Measurements from ENCODE around the gene SORD. TPM values are rescaled to one million over a fixed set of nuclear protein-coding genes. Genes with fewer than 3 reads are reported as not detected.

SORD gene
- total and polyA plus RNA-seq, 9 of the 15 experiments (the other 6 are each of a cell fraction or from before 2014, with no cell fraction given), result 5.9 to 79.2 (median 29.6) TPM

DNA sequence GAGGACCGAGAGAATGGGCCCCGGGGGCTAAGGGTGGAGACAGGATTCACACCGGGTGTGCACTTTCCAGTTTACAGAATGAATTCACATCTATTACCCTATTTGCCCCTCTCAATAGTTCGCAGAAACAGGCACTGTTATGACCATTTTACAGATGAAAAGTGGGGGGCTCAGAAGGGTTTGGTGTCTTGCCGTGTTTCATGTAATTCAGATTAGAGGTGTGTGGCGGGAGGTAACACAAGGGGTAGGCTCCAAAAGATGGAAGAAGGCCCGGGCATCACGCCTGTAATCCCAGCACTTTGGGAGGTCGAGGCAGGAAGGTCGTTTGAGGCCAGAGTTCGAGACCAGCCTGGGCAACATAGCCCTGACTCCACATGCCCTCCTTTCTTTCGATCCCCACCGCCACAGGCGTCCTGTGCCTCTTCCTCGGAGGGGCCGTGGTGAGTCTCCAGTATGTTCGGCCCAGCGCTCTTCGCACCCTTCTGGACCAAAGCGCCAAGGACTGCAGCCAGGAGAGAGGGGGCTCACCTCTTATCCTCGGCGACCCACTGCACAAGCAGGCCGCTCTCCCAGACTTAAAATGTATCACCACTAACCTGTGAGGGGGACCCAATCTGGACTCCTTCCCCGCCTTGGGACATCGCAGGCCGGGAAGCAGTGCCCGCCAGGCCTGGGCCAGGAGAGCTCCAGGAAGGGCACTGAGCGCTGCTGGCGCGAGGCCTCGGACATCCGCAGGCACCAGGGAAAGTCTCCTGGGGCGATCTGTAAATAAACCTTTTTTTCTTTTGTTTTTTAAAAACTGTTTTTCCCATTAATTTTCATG lies 94.5 kb downstream of the SORD start:
- Histone ChIP-seq H2AFZ (ENCODE audit: low read depth, low read length) (peak overlapping the region; percentile 60), H3K9me1 (ENCODE audit: control insufficient read depth, insufficient read depth, low read length) (no peaks in the 10 kb centered on the region), H3K36me3 (ENCODE audit: control insufficient read depth, insufficient read depth, low read length) (no peaks in the 10 kb centered on the region), H3K9me3 (replicated peaks; ENCODE audit: control insufficient read depth, insufficient read depth, low read depth, low read length) (no peaks in the 10 kb centered on the region), H3K9ac (ENCODE audit: insufficient read depth in 1 of 2, low read depth in 2 of 2, low read length in 2 of 2) (no peak overlapping the region), H3K79me2 (ENCODE audit: control insufficient read depth, insufficient read depth, low read length) (no peaks in the 10 kb centered on the region), H4K20me1 (replicated peaks; ENCODE audit: control insufficient read depth, insufficient read depth, low read length) (no peaks in the 10 kb centered on the region), H3K27ac (ENCODE audit: extremely low read depth, low read depth, low read length) (no peak overlapping the region), H3K4me3 (no peak overlapping the region), H3K4me2 (ENCODE audit: insufficient read depth, low read length) (peak overlapping the region; percentile 10; the same call in 1 of the 2 replicates), H3K4me1 (replicated peaks in 1 of 2; ENCODE audit: control insufficient read depth in 2 of 2, insufficient read depth in 2 of 2, low read length in 2 of 2) (peaks cover 0 to 30% of the 10 kb centered on the region in 2 experiments; a peak in 3 of 5 replicates), H3K27me3 (ENCODE audit: control insufficient read depth in 2 of 2, insufficient read depth in 2 of 2, low read length in 2 of 2) (peaks cover 6 to 42% of the 10 kb centered on the region in 2 experiments; a peak in 4 of 5 replicates)
- ChIA-PET POLR2A (interaction anchor here (0.8 to 1.3 kb wide), 3 partner anchors 7 to 34 kb away, joined by 3 to 7 read pairs (median 3); no protein-coding TSS in a partner anchor), CTCF (ENCODE audit: low intra/inter-chr PET ratio) (interaction anchor here (0.6 to 1.3 kb wide), 4 partner anchors 72 to 553 kb away, joined by 3 to 4 read pairs (median 3); no protein-coding TSS in a partner anchor)
- DNase-seq (ENCODE audit: extremely low read depth in 1 of 4, low spot score in 3 of 4) (no peak), FAIRE-seq (no peak), ATAC-seq (peak; percentile 30)
- WGBS (ENCODE audit: insufficient coverage, low coverage, missing lambda C conversion rate), result 64% methylated on average over 29 of the region's 33 CpGs
- intact Hi-C loops (cut with micrococcal nuclease) (loop anchor here (2.0 kb wide), 2 partner anchors 77 to 151 kb away; no protein-coding TSS in a partner anchor), in situ Hi-C loops (cut with MboI) (loop anchor here (25.0 kb wide), 1 partner anchor 155 kb away; the partner anchor contains the start of gene TERB2)
- BruUV-seq (replicated peaks), result no TSS peak
- TF ChIP-seq, protein P1, sequence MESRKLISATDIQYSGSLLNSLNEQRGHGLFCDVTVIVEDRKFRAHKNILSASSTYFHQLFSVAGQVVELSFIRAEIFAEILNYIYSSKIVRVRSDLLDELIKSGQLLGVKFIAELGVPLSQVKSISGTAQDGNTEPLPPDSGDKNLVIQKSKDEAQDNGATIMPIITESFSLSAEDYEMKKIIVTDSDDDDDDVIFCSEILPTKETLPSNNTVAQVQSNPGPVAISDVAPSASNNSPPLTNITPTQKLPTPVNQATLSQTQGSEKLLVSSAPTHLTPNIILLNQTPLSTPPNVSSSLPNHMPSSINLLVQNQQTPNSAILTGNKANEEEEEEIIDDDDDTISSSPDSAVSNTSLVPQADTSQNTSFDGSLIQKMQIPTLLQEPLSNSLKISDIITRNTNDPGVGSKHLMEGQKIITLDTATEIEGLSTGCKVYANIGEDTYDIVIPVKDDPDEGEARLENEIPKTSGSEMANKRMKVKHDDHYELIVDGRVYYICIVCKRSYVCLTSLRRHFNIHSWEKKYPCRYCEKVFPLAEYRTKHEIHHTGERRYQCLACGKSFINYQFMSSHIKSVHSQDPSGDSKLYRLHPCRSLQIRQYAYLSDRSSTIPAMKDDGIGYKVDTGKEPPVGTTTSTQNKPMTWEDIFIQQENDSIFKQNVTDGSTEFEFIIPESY (CRISPR knock-in tag; IDR thresholded peaks at IDR 0.05), result peak; percentile 87
- TF ChIP-seq SREBF1 (IDR thresholded peaks at IDR 0.05; ENCODE audit: borderline replicate concordance, low read depth, low read length) (no peak), SMARCE1 (IDR thresholded peaks at IDR 0.05) (no peak), ZC3H8 (IDR thresholded peaks at IDR 0.05) (no peak), CBFA2T2 (conservative IDR thresholded peaks at IDR 0.05) (no peak), ZFP30 (CRISPR knock-in tag; IDR thresholded peaks at IDR 0.05; ENCODE audit: borderline replicate concordance) (no peak)
- TF ChIP-seq, protein P2, sequence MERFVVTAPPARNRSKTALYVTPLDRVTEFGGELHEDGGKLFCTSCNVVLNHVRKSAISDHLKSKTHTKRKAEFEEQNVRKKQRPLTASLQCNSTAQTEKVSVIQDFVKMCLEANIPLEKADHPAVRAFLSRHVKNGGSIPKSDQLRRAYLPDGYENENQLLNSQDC (CRISPR knock-in tag; IDR thresholded peaks at IDR 0.05), result no peak

All from K562 (cell line).